Loucy (cell line): Measurements from ENCODE around the gene EHF.
A peak's percentile ranks its signal among the peaks of the same experiment; 100 is the strongest.

Experiments used
- H2AFZ ChIP-seq: fragments of 200-600 bp; sonication (generic); 2 replicates; pipeline ENCODE4 v1.6.0; 2016; ENCODE audit warnings: antibody characterized with exemption, mild to moderate bottlenecking, low read length, moderate library complexity
- H3F3A ChIP-seq: fragments of 200-600 bp; 2 replicates; pipeline ENCODE4 v1.6.0; 2016; ENCODE audit warnings: antibody characterized with exemption, low read depth, mild to moderate bottlenecking
- H3K27me3 ChIP-seq: fragments of 200-600 bp; sonication (generic); 2 replicates; pipeline ENCODE4 v1.6.1; 2014; ENCODE audit warnings: low read length, mild to moderate bottlenecking; ENCODE audit not compliant: insufficient read depth, poor library complexity, severe bottlenecking
- H3K36me3 ChIP-seq: fragments of 200-600 bp; sonication (generic); 2 replicates; pipeline ENCODE4 v1.6.1; 2016; ENCODE audit warnings: low read length; ENCODE audit not compliant: insufficient read depth
- H3K4me1 ChIP-seq: fragments of 200-600 bp; sonication (generic); 2 replicates; pipeline ENCODE4 v1.5.1; 2014; ENCODE audit warnings: low read length, mild to moderate bottlenecking; ENCODE audit not compliant: insufficient read depth, poor library complexity, severe bottlenecking
- H3K4me2 ChIP-seq: fragments of 200-600 bp; sonication (generic); 2 replicates; pipeline ENCODE4 v1.6.0; 2014; ENCODE audit warnings: antibody characterized with exemption, low read length, low read depth, mild to moderate bottlenecking; ENCODE audit not compliant: poor library complexity, severe bottlenecking
- H3K4me3 ChIP-seq: fragments of 200-600 bp; sonication (generic); 2 replicates; pipeline ENCODE4 v1.5.1; 2014; ENCODE audit warnings: low read length, mild to moderate bottlenecking, mixed read lengths; ENCODE audit not compliant: poor library complexity, severe bottlenecking
- H3K79me2 ChIP-seq: fragments of 200-600 bp; sonication (generic); 2 replicates; pipeline ENCODE4 v1.6.1; 2014; ENCODE audit warnings: low read length; ENCODE audit not compliant: insufficient read depth
- H3K9ac ChIP-seq: fragments of 200-600 bp; sonication (generic); 2 replicates; pipeline ENCODE4 v1.6.0; 2014; ENCODE audit warnings: mild to moderate bottlenecking, low read depth, low read length, moderate library complexity; ENCODE audit not compliant: poor library complexity, severe bottlenecking
- H3K9me2 ChIP-seq: fragments of 200-600 bp; sonication (generic); replicated peaks from 2 replicates; pipeline ENCODE4 v1.6.1; 2016; ENCODE audit warnings: low read depth, low read length, mixed read lengths
- H3K9me3 ChIP-seq: fragments of 200-600 bp; sonication (generic); 2 replicates; pipeline ENCODE4 v1.6.1; 2014; ENCODE audit warnings: mild to moderate bottlenecking, antibody characterized with exemption, low read length, low read depth; ENCODE audit not compliant: insufficient read depth
- H4K20me1 ChIP-seq: fragments of 200-600 bp; sonication (generic); 2 replicates; pipeline ENCODE4 v1.6.0; 2014; ENCODE audit warnings: antibody characterized with exemption, low read length, mild to moderate bottlenecking; ENCODE audit not compliant: insufficient read depth, poor library complexity, severe bottlenecking
- CTCF ChIP-seq: fragments of 200-600 bp; sonication (generic); conservative IDR thresholded peaks from 2 replicates; pipeline ENCODE4 v1.5.1; 2014; ENCODE audit warnings: mild to moderate bottlenecking, antibody characterized with exemption, low read length
- EZH2phosphoT487 ChIP-seq: fragments of 200-600 bp; IDR thresholded peaks from 2 replicates; pipeline ENCODE4 v1.6.1; 2018; ENCODE audit warnings: antibody characterized with exemption, mild to moderate bottlenecking, moderate library complexity, borderline replicate concordance

The EHF gene

GRCh38 chr11:34585304-34585734, 35.6 kb upstream of the EHF start:
- Histone ChIP-seq H3K9me3 (no peaks in the 10 kb centered on the region), H3K9me2 (no peaks in the 10 kb centered on the region), H4K20me1 (no peaks in the 10 kb centered on the region), H3K4me1 (no peaks in the 10 kb centered on the region), H3K79me2 (no peaks in the 10 kb centered on the region), H3K4me2 (no peak overlapping the region), H3K27me3 (no peaks in the 10 kb centered on the region), H2AFZ (no peak overlapping the region), H3K36me3 (no peaks in the 10 kb centered on the region), H3K4me3 (no peak overlapping the region), H3K9ac (no peak overlapping the region), H3F3A (no peaks in the 10 kb centered on the region)
- TF ChIP-seq EZH2phosphoT487, result no peak
- no peak for TF ChIP-seq CTCF

- Histone ChIP-seq H3K9me2 (no peaks in the 10 kb centered on the region), H3K4me2 (no peak overlapping the region), H2AFZ (peak overlapping the region; percentile 71), H3K36me3 (no peaks in the 10 kb centered on the region), H3K79me2 (no peaks in the 10 kb centered on the region), H3F3A (no peaks in the 10 kb centered on the region), H3K9me3 (no peaks in the 10 kb centered on the region), H3K4me1 (no peaks in the 10 kb centered on the region), H3K4me3 (peak overlapping the region; percentile 19), H3K27me3 (no peaks in the 10 kb centered on the region), H3K9ac (no peak overlapping the region), H4K20me1 (no peaks in the 10 kb centered on the region)
- TF ChIP-seq EZH2phosphoT487 (no peak), CTCF (peak; percentile 79)
Measured at GRCh38 chr11:34585735-34586487, 35.0 kb upstream of the EHF start.

GRCh38 chr11:34586488-34587281, 34.2 kb upstream of the EHF start:
- H3K27me3 ChIP-seq, result no peaks in the 10 kb centered on the region
- H3K4me1 ChIP-seq, result no peaks in the 10 kb centered on the region
- no peaks in the 10 kb centered on the region for H3K79me2 ChIP-seq
- H3F3A ChIP-seq, result no peaks in the 10 kb centered on the region
- H3K9me2 ChIP-seq, result no peaks in the 10 kb centered on the region
- no peaks in the 10 kb centered on the region for H4K20me1 ChIP-seq
- no peak overlapping the region for H3K9ac ChIP-seq
- H3K4me2 ChIP-seq, result no peak overlapping the region
- H3K36me3 ChIP-seq, result no peaks in the 10 kb centered on the region
- H3K4me3 ChIP-seq, result no peak overlapping the region
- TF ChIP-seq CTCF (peak; percentile 4; the same call in 1 of the 2 replicates), EZH2phosphoT487 (no peak)
- H3K9me3 ChIP-seq, result no peaks in the 10 kb centered on the region
- H2AFZ ChIP-seq, result peak overlapping the region; percentile 61
